SK-N-SH (cell line): ENCODE results near the gene FGD6.

Experiments used
- CTCF ChIP-seq: fragments of 200-600 bp; sonication (generic); IDR thresholded peaks from 2 replicates; pipeline ENCODE4 v1.6.1; 2017; ENCODE audit warnings: antibody characterized with exemption, mild to moderate bottlenecking, moderate library complexity
- EP300 ChIP-seq, 2 experiments: IDR thresholded peaks; 2 replicates each; pipeline versions ENCODE4 v1.4.0 to v1.6.1; 2012; ENCODE audit warnings: borderline replicate concordance in 1 of 2, low read depth in 1 of 2, low read length in 1 of 2
- EZH2phosphoT487 ChIP-seq: fragments of 200-600 bp; sonication (generic); IDR thresholded peaks from 2 replicates; pipeline ENCODE4 v1.6.1; 2017; ENCODE audit warnings: low read depth, mixed run types, mild to moderate bottlenecking, antibody characterized with exemption, moderate library complexity, borderline replicate concordance
- FOSL2 ChIP-seq: IDR thresholded peaks from 2 replicates; pipeline ENCODE4 v1.4.0; 2012; ENCODE audit warnings: low read depth, mild to moderate bottlenecking, moderate library complexity, borderline replicate concordance
- FOXM1 ChIP-seq: IDR thresholded peaks from 2 replicates; pipeline ENCODE4 v1.4.0; 2012; ENCODE audit warnings: low read depth, mild to moderate bottlenecking
- GABPA ChIP-seq: IDR thresholded peaks from 2 replicates; pipeline ENCODE4 v1.4.0; 2012; ENCODE audit warnings: low read depth, mild to moderate bottlenecking
- MAX ChIP-seq: IDR thresholded peaks from 2 replicates; pipeline ENCODE4 v1.4.0; 2012; ENCODE audit warnings: low read depth
- POLR2AphosphoS5 ChIP-seq: IDR thresholded peaks from 2 replicates; pipeline ENCODE4 v1.6.1; 2012; ENCODE audit warnings: low read depth, low read length
- RAD21 ChIP-seq: IDR thresholded peaks from 2 replicates; pipeline ENCODE4 v1.6.1; 2012; ENCODE audit warnings: mild to moderate bottlenecking, low read length
- RFX5 ChIP-seq: IDR thresholded peaks from 2 replicates; pipeline ENCODE4 v1.6.1; 2012; ENCODE audit warnings: mild to moderate bottlenecking, improper control_type of control experiment, low read length
- SIN3A ChIP-seq: IDR thresholded peaks from 2 replicates; pipeline ENCODE4 v1.6.1; 2012; ENCODE audit warnings: low read depth, mild to moderate bottlenecking, low read length, moderate library complexity, borderline replicate concordance
- SMC3 ChIP-seq: IDR thresholded peaks from 2 replicates; pipeline ENCODE4 v1.6.1; 2012; ENCODE audit warnings: low read depth, low read length, improper control_type of control experiment
- YY1 ChIP-seq: IDR thresholded peaks from 2 replicates; pipeline ENCODE4 v1.4.0; 2012; ENCODE audit warnings: low read depth, mild to moderate bottlenecking

- TF ChIP-seq POLR2AphosphoS5 (no peak), RAD21 (no peak), CTCF (no peak), GABPA (no peak), FOSL2 (no peak), FOXM1 (no peak), YY1 (no peak), EP300 (IDR thresholded peaks at IDR 0.05; ENCODE audit: borderline replicate concordance in 1 of 2, low read depth in 1 of 2, low read length in 1 of 2) (no peak), SMC3 (no peak), EZH2phosphoT487 (no peak), RFX5 (no peak), SIN3A (no peak), MAX (no peak)
These were observed 182.5 kb downstream of the FGD6 start for GRCh38 chr12:95034750-95035149.
